Stimulated activated naive CD8-positive, alpha-beta T cell treated with anti-CD3 and anti-CD28 coated beads, Interleukin-15, Interleukin-2, amounts not matched to agents 100 ng/mL and 50 ng/mL, for 24 hours (primary cell): ENCODE data around the gene OOSP4A.
"Not testable (repeated sequence)": the region's sequence is repeated elsewhere in the genome, so short reads cannot be mapped to it uniquely, and the experiment has no call there.

Experiments
- H3K27ac Mint-ChIP-seq: one replicate; pipeline ENCODE4 v1.8.0; 2021; ENCODE audit warnings: mild to moderate bottlenecking, mixed read lengths
- H3K27me3 Mint-ChIP-seq: one replicate; pipeline ENCODE4 v1.8.0; 2021; ENCODE audit warnings: mixed read lengths
- H3K36me3 Mint-ChIP-seq: one replicate; pipeline ENCODE4 v1.8.0; 2021; ENCODE audit warnings: low read depth, mixed read lengths
- H3K4me1 Mint-ChIP-seq: one replicate; pipeline ENCODE4 v1.8.0; 2021; ENCODE audit warnings: low read depth, mixed read lengths
- H3K4me3 Mint-ChIP-seq: one replicate; pipeline ENCODE4 v1.8.0; 2021; ENCODE audit warnings: mild to moderate bottlenecking, mixed read lengths
- H3K9me3 Mint-ChIP-seq: one replicate; pipeline ENCODE4 v1.8.0; 2021; ENCODE audit warnings: mixed read lengths

The OOSP4A gene

GRCh38 chr11:59960502-59961381, 3.1 kb upstream of the OOSP4A start:
- Mint-ChIP-seq H3K36me3 (no peaks in the 10 kb centered on the region), H3K4me1 (no peaks in the 10 kb centered on the region), H3K27ac (no peak overlapping the region), H3K4me3 (no peak overlapping the region), H3K27me3 (peaks cover 8% of the 10 kb centered on the region), H3K9me3 (no peaks in the 10 kb centered on the region)

GRCh38 chr11:59962107-59962482, 1.7 kb upstream of the OOSP4A start:
- H3K27ac Mint-ChIP-seq, result no peak overlapping the region
- H3K4me1 Mint-ChIP-seq, result no peaks in the 10 kb centered on the region
- H3K4me3 Mint-ChIP-seq, result no peak overlapping the region
- peaks cover 8% of the 10 kb centered on the region for H3K27me3 Mint-ChIP-seq
- H3K9me3 Mint-ChIP-seq, result no peaks in the 10 kb centered on the region
- no peaks in the 10 kb centered on the region for H3K36me3 Mint-ChIP-seq

- no peak overlapping the region for H3K27ac Mint-ChIP-seq
Measured at GRCh38 chr11:59965424-59965823, 1.6 kb downstream of the OOSP4A start.

GRCh38 chr11:59966201-59966600, 2.4 kb downstream of the OOSP4A start:
- Mint-ChIP-seq H3K27ac (no peak overlapping the region), H3K4me1 (no peaks in the 10 kb centered on the region), H3K4me3 (no peak overlapping the region), H3K36me3 (no peaks in the 10 kb centered on the region), H3K9me3 (no peaks in the 10 kb centered on the region), H3K27me3 (peaks cover 4% of the 10 kb centered on the region)

More at GRCh38 chr11:59965424-59965823, 1.6 kb downstream of the OOSP4A start:
- Mint-ChIP-seq H3K27me3 (peaks cover 4% of the 10 kb centered on the region), H3K4me3 (no peak overlapping the region), H3K9me3 (no peaks in the 10 kb centered on the region), H3K4me1 (no peaks in the 10 kb centered on the region), H3K36me3 (no peaks in the 10 kb centered on the region)

GRCh38 chr11:59967677-59968394, 4.0 kb downstream of the OOSP4A start:
- Mint-ChIP-seq H3K4me1 (no peaks in the 10 kb centered on the region), H3K27ac (no peak overlapping the region), H3K9me3 (no peaks in the 10 kb centered on the region), H3K27me3 (peaks cover 4% of the 10 kb centered on the region), H3K36me3 (no peaks in the 10 kb centered on the region), H3K4me3 (no peak overlapping the region)

- H3K4me3 Mint-ChIP-seq, result no peak overlapping the region
- H3K4me1 Mint-ChIP-seq, result no peaks in the 10 kb centered on the region
- H3K27ac Mint-ChIP-seq, result no peak overlapping the region
- H3K36me3 Mint-ChIP-seq, result no peaks in the 10 kb centered on the region
- no peaks in the 10 kb centered on the region for H3K9me3 Mint-ChIP-seq
- peaks cover 4% of the 10 kb centered on the region for H3K27me3 Mint-ChIP-seq
Measured at GRCh38 chr11:59968395-59968783, 4.6 kb downstream of the OOSP4A start.

GRCh38 chr11:59973097-59973496, 9.3 kb downstream of the OOSP4A start:
- Mint-ChIP-seq H3K36me3 (no peaks in the 10 kb centered on the region), H3K4me1 (no peaks in the 10 kb centered on the region), H3K4me3 (no peak overlapping the region), H3K27me3 (no peaks in the 10 kb centered on the region), H3K27ac (no peak overlapping the region), H3K9me3 (no peaks in the 10 kb centered on the region)

- H3K27me3 Mint-ChIP-seq, result peaks cover 21% of the 10 kb centered on the region
- no peaks in the 10 kb centered on the region for H3K9me3 Mint-ChIP-seq
- no peak overlapping the region for H3K4me3 Mint-ChIP-seq
- no peak overlapping the region for H3K27ac Mint-ChIP-seq
- no peaks in the 10 kb centered on the region for H3K36me3 Mint-ChIP-seq
- no peaks in the 10 kb centered on the region for H3K4me1 Mint-ChIP-seq
Measured at GRCh38 chr11:59981106-59981770, 17.4 kb downstream of the OOSP4A start.

GRCh38 chr11:59982037-59982436, 18.2 kb downstream of the OOSP4A start:
- not testable (repeated sequence) for H3K27ac Mint-ChIP-seq, H3K4me1 Mint-ChIP-seq, H3K36me3 Mint-ChIP-seq, H3K4me3 Mint-ChIP-seq, H3K9me3 Mint-ChIP-seq
- H3K27me3 Mint-ChIP-seq, result peaks cover 25% of the 10 kb centered on the region

GRCh38 chr11:59983212-59983611, 19.4 kb downstream of the OOSP4A start:
- Mint-ChIP-seq H3K4me3 (no peak overlapping the region), H3K9me3 (no peaks in the 10 kb centered on the region), H3K36me3 (no peaks in the 10 kb centered on the region), H3K27ac (no peak overlapping the region), H3K27me3 (peaks cover 25% of the 10 kb centered on the region), H3K4me1 (no peaks in the 10 kb centered on the region)

GRCh38 chr11:59984368-59984767, 20.5 kb downstream of the OOSP4A start:
- no peak overlapping the region for H3K4me3 Mint-ChIP-seq

GRCh38 chr11:59990421-59990820, 26.6 kb downstream of the OOSP4A start:
- H3K4me1 Mint-ChIP-seq, result no peaks in the 10 kb centered on the region
- H3K27me3 Mint-ChIP-seq, result peaks cover 13% of the 10 kb centered on the region
- no peak overlapping the region for H3K27ac Mint-ChIP-seq
- H3K36me3 Mint-ChIP-seq, result peaks cover 4% of the 10 kb centered on the region
- H3K4me3 Mint-ChIP-seq, result no peak overlapping the region
- peaks cover 17% of the 10 kb centered on the region for H3K9me3 Mint-ChIP-seq

More at GRCh38 chr11:59984368-59984767, 20.5 kb downstream of the OOSP4A start:
- H3K27me3 Mint-ChIP-seq, result peaks cover 17% of the 10 kb centered on the region
- no peaks in the 10 kb centered on the region for H3K4me1 Mint-ChIP-seq
- H3K27ac Mint-ChIP-seq, result no peak overlapping the region
- H3K9me3 Mint-ChIP-seq, result no peaks in the 10 kb centered on the region
- no peaks in the 10 kb centered on the region for H3K36me3 Mint-ChIP-seq

- Mint-ChIP-seq H3K4me1 (no peaks in the 10 kb centered on the region), H3K36me3 (peaks cover 4% of the 10 kb centered on the region), H3K27ac (no peak overlapping the region), H3K27me3 (peaks cover 12% of the 10 kb centered on the region), H3K9me3 (peaks cover 17% of the 10 kb centered on the region), H3K4me3 (no peak overlapping the region)
Measured at GRCh38 chr11:59992425-59992824, 28.6 kb downstream of the OOSP4A start.

GRCh38 chr11:59997800-59998199, 34.0 kb downstream of the OOSP4A start:
- H3K4me3 Mint-ChIP-seq, result no peak overlapping the region
- H3K36me3 Mint-ChIP-seq, result no peaks in the 10 kb centered on the region
- H3K27me3 Mint-ChIP-seq, result peaks cover 27% of the 10 kb centered on the region
- H3K9me3 Mint-ChIP-seq, result no peaks in the 10 kb centered on the region
- H3K4me1 Mint-ChIP-seq, result no peaks in the 10 kb centered on the region
- H3K27ac Mint-ChIP-seq, result no peak overlapping the region

- Mint-ChIP-seq H3K9me3 (no peaks in the 10 kb centered on the region), H3K27ac (no peak overlapping the region), H3K36me3 (no peaks in the 10 kb centered on the region), H3K4me3 (no peak overlapping the region), H3K4me1 (no peaks in the 10 kb centered on the region), H3K27me3 (peaks cover 24% of the 10 kb centered on the region)
Measured at GRCh38 chr11:59999691-60000090, 35.9 kb downstream of the OOSP4A start.
